Inferior parietal cortex (tissue), 1 donor: Measurements from ENCODE around the gene ABCG8.

Experiments used
- DNase-seq: peaks from one replicate; pipeline ENCODE4 v3.0.0-alpha.2; 2016; ENCODE audit errors: extremely low spot score

Gene ABCG8

GRCh38 chr2:43872151-43872550 is 33.4 kb downstream of the ABCG8 start:
- DNase-seq = no peak

GRCh38 chr2:43874776-43875451 is 36.1 kb downstream of the ABCG8 start:
- DNase-seq = no peak

- DNase-seq = peak; percentile 77
Measured at GRCh38 chr2:43877782-43878464, 39.2 kb downstream of the ABCG8 start.

GRCh38 chr2:43879261-43879660 is 40.5 kb downstream of the ABCG8 start:
- no peak for DNase-seq

GRCh38 chr2:43880471-43880870 is 41.7 kb downstream of the ABCG8 start:
- DNase-seq = no peak

- DNase-seq = no peak
Measured at GRCh38 chr2:43880952-43881351, 42.2 kb downstream of the ABCG8 start.

- DNase-seq = no peak
Measured at GRCh38 chr2:43882312-43882711, 43.5 kb downstream of the ABCG8 start.

- no peak for DNase-seq
Measured at GRCh38 chr2:43884689-43885088, 45.9 kb downstream of the ABCG8 start.

GRCh38 chr2:43885132-43885632 is 46.4 kb downstream of the ABCG8 start:
- DNase-seq = no peak

- DNase-seq = no peak
Measured at GRCh38 chr2:43887176-43887575, 48.4 kb downstream of the ABCG8 start.

GRCh38 chr2:43889416-43889815 is 50.6 kb downstream of the ABCG8 start:
- DNase-seq = no peak

GRCh38 chr2:43890855-43891254 is 52.1 kb downstream of the ABCG8 start:
- no peak for DNase-seq

- DNase-seq = no peak
Measured at GRCh38 chr2:43894743-43895142, 56.0 kb downstream of the ABCG8 start.

- no peak for DNase-seq
Measured at GRCh38 chr2:43896906-43897305, 58.1 kb downstream of the ABCG8 start.

- DNase-seq = no peak
Measured at GRCh38 chr2:43897492-43897891, 58.7 kb downstream of the ABCG8 start.

- DNase-seq = no peak
Measured at GRCh38 chr2:43898134-43898837, 59.5 kb downstream of the ABCG8 start.

GRCh38 chr2:43898838-43899346 is 60.1 kb downstream of the ABCG8 start:
- no peak for DNase-seq

- no peak for DNase-seq
Measured at GRCh38 chr2:43899589-43899988, 60.8 kb downstream of the ABCG8 start.

- DNase-seq = no peak
Measured at GRCh38 chr2:43905371-43905803, 66.6 kb downstream of the ABCG8 start.

GRCh38 chr2:43905871-43906270 is 67.1 kb downstream of the ABCG8 start:
- no peak for DNase-seq

GRCh38 chr2:43906448-43907109 is 67.8 kb downstream of the ABCG8 start:
- no peak for DNase-seq
